NT2/D1 (cell line): ENCODE measurements around the gene BTBD17.

Experiments used
- SUZ12 ChIP-seq: IDR thresholded peaks from 2 replicates; pipeline ENCODE4 v1.6.1; 2011; ENCODE audit not compliant: insufficient read length, insufficient read depth; ENCODE audit errors: extremely low read depth
- YY1 ChIP-seq: IDR thresholded peaks from 2 replicates; pipeline ENCODE4 v1.6.1; 2011; ENCODE audit not compliant: insufficient read length, insufficient read depth
- ZNF274 ChIP-seq: IDR thresholded peaks from 2 replicates; pipeline ENCODE4 v1.6.1; 2011; ENCODE audit warnings: mild to moderate bottlenecking, low read depth, low read length

DNA sequence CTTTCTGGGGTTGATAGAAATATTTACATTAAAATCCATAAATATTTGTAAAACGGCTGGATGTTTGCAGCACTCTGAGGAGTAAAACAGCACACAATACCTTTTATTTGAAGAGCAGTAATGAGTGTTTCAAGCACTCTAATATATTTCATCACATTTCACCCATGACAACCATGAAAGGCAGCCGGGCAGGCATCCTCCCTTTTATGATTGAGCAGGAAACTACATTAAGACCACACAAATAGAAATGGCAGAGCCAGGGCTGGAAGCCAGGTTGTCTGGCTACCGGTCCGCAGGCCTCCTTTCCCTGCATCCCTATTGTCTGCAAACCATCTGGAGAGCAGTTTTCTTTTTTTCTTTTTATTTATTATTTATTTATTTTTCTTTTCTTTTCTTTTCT is 47.1 kb upstream of the BTBD17 start:
- TF ChIP-seq ZNF274 (no peak), YY1 (no peak), SUZ12 (no peak)
